HG03280 (cell line): ENCODE measurements around the gene EDARADD.

ENCODE experiments used
- ATAC-seq: cut with Tn5 transposase; IDR thresholded peaks from one replicate; pipeline ENCODE4 v1.9.1; 2021; ENCODE audit warnings: mild to moderate bottlenecking, moderate library complexity; ENCODE audit not compliant: unreplicated experiment

Gene EDARADD

GRCh38 chr1:236392182-236392581 lies 1.9 kb upstream of the EDARADD start:
- no peak for ATAC-seq

GRCh38 chr1:236394879-236395229 lies 768 bp downstream of the EDARADD start:
- ATAC-seq = no peak

GRCh38 chr1:236395230-236395946 lies 1.3 kb downstream of the EDARADD start:
- ATAC-seq = no peak

GRCh38 chr1:236395947-236396664 lies 2.0 kb downstream of the EDARADD start:
- no peak for ATAC-seq

- no peak for ATAC-seq
Observed at GRCh38 chr1:236396665-236397043, 2.6 kb downstream of the EDARADD start.

- no peak for ATAC-seq
Observed at GRCh38 chr1:236397173-236397759, 3.2 kb downstream of the EDARADD start.

- no peak for ATAC-seq
Observed at GRCh38 chr1:236398538-236398937, 4.5 kb downstream of the EDARADD start.

GRCh38 chr1:236400061-236400603 lies 6.0 kb downstream of the EDARADD start:
- ATAC-seq = no peak

- ATAC-seq = no peak
Observed at GRCh38 chr1:236401698-236402097, 7.6 kb downstream of the EDARADD start.

- no peak for ATAC-seq
Observed at GRCh38 chr1:236403905-236404696, 10.0 kb downstream of the EDARADD start.

GRCh38 chr1:236407059-236407458 lies 13.0 kb downstream of the EDARADD start:
- no peak for ATAC-seq

- no peak for ATAC-seq
Observed at GRCh38 chr1:236413688-236414087, 19.6 kb downstream of the EDARADD start.

GRCh38 chr1:236416165-236416564 lies 22.1 kb downstream of the EDARADD start:
- no peak for ATAC-seq

GRCh38 chr1:236417336-236417735 lies 23.2 kb downstream of the EDARADD start:
- no peak for ATAC-seq

GRCh38 chr1:236419502-236419901 lies 25.4 kb downstream of the EDARADD start:
- ATAC-seq = no peak

- ATAC-seq = no peak
Observed at GRCh38 chr1:236421022-236421421, 26.9 kb downstream of the EDARADD start.

- no peak for ATAC-seq
Observed at GRCh38 chr1:236421850-236422516, 27.9 kb downstream of the EDARADD start.

- ATAC-seq = no peak
Observed at GRCh38 chr1:236422517-236422876, 28.4 kb downstream of the EDARADD start.

GRCh38 chr1:236425031-236425663 lies 31.1 kb downstream of the EDARADD start:
- peak; percentile 90 for ATAC-seq

GRCh38 chr1:236426215-236426614 lies 32.1 kb downstream of the EDARADD start:
- no peak for ATAC-seq
